ENCODE data around the gene CCAR1.
"Not testable (repeated sequence)": the region's sequence is repeated elsewhere in the genome, so short reads cannot be mapped to it uniquely, and the experiment has no call there.

Gene CCAR1

DNA sequence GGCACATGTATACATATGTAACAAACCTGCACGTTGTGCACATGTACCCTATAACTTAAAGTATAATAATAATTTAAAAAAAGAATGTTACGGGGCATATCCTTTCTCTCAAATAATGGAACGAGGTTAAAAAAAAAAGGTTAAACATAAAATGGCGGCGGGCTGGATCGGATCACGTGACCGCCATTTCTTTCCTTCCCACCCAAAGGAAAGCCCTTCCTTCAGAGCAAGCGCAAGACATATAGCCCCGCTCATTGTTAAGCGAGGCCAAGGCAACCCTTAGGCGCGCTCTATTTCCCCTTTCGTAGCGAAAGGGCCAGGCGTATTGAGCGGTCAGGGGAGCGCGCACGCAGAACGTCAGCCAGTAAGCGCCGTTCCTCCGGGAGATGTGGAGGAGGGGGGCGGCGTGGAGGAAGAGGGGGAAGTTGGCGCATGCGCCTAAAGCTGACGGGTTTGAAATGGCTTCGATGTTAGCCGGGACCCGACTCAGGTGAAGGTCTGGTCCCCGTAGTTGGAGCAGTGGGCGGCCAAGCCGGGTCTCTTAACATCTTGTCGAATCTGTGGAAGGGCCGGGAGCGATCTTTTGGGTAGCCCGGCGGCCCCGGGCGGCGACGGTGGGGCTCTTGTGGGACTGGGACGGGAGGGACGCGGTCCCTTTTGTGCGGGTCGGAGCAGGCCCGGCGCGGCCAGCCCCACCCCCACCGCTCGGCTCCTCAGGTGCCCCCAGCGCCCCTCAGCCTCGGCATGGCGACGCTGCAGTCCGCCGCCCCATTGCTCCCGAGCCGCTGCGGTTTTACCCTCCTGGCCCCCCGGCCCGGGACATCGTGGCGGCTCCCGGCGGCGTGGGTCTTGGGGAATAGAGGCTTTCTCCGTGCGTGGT, at the start of gene CCAR1:
Gene CCAR1, plus strand, starts transcription at position 447 of the 880 bp plus-strand sequence. CDS start 1,266 bp downstream, outside the sequence.
- DNase-seq, result peak; percentile 98

GRCh38 chr10:68684413-68684812, 36.6 kb upstream of the CCAR1 start:
- peak; percentile 50 for DNase-seq

GRCh38 chr10:68696018-68696417, 25.0 kb upstream of the CCAR1 start:
- no peak for DNase-seq

DNA sequence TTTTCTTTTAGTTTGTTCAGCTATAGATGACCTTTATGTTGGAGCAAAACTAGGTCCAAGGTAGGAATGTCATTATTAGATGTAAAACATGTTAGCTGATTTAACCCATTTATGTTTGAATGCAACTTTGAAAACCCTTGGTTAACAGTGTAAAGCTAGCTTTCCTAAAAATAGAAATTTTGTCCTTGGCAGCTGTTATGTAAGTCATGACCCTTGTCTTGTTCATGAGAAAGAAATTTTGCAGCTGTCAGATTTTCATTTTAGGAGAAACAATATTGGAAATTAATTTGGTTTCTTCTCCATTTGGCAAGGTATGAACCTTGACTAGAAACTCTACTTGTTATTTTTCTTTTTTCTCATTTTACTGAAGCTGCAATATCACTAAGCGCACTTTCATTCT, 23.9 kb upstream of the CCAR1 start:
- no peak for DNase-seq

DNA sequence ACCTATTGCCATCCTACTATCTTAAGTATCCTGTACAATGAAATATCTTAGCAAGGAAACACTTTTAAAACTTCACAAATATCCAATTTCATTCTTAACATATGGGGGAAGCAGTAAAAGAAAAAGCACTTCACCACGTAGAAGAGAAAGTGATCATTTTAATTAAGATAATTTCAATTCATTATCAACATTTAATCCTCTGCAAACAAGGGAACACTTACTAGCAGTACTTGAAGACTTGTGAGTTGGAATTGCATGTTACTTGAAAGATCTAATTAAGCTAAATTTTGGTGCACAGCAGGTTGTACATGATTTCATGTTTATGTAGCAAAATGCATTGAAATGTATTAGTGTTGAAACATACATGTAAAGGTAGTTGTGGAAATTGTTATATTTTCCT, 20.8 kb upstream of the CCAR1 start:
- DNase-seq, result no peak

- DNase-seq, result no peak
Measured at GRCh38 chr10:68705548-68705947, 15.5 kb upstream of the CCAR1 start.

GRCh38 chr10:68708987-68709386, 12.1 kb upstream of the CCAR1 start:
- DNase-seq, result not testable (repeated sequence)

GRCh38 chr10:68713065-68713464, 8.0 kb upstream of the CCAR1 start:
- DNase-seq, result not testable (repeated sequence)

DNA sequence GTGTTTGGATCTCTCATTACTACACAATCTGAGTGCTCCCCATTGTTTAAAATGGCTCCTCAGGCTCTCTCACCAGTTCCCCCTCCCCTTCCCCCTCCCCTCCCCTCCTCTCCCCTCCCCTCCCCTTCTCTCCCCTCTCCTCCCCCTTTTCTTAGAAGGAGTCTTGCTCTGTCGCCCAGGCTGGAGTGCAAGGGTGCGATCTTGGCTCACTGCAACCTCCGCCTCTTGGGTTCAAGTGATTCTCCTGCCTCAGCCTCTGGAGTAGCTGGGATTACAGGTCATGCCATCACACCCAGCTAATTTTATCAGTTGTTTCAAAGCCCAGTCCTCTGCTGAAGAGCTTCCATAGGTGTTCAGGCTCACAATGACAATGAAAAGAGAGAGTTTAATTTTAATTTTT, 3.6 kb upstream of the CCAR1 start:
- no peak for DNase-seq

DNA sequence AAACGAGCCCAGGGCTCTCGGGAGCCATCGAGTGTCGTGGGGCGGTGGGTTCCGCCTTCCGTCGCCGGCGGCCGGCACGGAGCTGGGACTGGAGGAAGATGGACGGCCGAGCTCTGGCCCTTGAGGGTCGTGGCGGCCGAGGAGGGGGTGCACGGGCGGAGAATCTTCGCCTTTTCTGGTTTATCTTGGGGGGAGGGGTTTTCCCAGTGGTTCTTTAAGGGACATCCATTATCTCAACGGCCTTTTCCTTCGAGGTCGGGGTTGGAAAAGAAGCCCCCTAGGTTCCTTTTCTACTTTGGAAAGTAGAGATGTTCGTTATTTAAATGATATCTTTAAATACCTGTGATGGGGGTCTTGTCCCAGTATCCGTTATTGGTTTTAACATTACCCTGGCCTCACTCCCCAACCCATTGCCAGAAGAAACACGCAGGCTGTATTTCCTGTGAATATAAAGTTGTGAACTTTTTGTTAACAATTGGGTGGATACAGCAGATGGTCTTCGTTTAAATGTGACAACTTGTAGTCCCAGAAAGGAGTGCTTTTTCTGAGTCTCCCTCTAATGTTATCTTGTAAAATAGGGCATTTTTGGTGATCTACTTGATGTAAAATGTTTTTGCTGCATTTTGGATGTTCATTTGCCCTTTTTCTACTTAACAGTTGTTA, 765 bp downstream of the CCAR1 start:
- DNase-seq, result peak; percentile 6

- no peak for DNase-seq
Measured at GRCh38 chr10:68725016-68725415, 4.0 kb downstream of the CCAR1 start.

DNA sequence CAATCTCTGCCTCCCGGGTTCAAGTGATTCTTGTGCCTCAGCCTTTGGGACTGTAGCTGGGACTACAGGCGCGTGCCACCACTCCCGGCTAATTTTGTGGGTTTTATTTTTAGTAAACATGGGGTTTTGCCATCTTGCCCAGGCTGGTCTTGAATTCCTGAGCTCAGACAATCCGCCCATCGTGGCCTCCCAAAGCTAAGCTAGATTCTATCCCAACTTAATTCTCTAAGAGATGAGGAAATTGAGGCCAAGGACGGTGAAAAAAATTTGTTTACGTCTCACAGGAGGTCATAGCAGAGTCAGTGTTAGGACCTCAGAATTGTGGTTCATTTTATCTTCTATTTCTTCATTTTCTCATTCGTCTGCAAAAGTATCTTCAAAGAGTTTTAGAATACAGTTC, 6.1 kb downstream of the CCAR1 start:
- DNase-seq, result no peak

DNA sequence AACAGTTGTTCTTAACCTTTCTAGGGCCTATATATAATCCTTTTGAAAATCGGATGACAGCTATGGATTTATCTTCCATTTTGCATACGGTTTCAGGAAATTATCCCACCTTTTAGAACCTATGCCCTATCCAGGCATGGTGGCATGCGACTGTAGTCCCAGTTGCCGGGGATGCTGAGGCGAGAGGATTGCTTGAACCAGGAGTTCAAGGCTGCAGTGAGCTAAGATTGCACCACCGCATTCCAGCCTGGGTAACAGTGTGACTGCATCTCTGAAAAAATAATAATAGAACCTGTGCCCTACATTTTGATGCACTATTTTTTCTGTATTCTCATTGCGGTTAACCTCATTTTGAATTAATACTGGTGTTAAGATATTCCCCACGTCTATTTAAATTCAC, 11.6 kb downstream of the CCAR1 start:
- no peak for DNase-seq

DNA sequence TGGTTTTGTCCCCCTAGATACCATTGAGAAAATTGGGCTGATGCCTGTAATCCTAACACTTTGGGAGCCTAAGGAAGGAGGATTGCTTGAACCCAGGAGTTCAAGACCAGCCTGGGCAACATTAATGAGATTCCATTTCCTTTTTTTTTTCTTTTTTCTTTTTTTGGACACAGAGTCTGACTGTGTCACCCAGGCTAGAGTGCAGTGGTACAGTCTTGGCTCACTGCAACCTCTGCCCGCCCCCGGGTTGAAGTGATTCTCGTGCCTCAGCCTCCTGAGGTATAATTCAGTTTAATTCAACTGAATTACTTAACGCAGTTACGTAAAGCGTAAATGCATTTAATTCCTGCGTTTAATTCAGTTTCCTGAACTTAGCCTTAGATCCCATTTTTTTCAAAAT, 13.3 kb downstream of the CCAR1 start:
- no peak for DNase-seq

GRCh38 chr10:68735119-68735518, 14.1 kb downstream of the CCAR1 start:
- DNase-seq, result no peak

- DNase-seq, result not testable (repeated sequence)
Measured at GRCh38 chr10:68735739-68736138, 14.7 kb downstream of the CCAR1 start.

DNA sequence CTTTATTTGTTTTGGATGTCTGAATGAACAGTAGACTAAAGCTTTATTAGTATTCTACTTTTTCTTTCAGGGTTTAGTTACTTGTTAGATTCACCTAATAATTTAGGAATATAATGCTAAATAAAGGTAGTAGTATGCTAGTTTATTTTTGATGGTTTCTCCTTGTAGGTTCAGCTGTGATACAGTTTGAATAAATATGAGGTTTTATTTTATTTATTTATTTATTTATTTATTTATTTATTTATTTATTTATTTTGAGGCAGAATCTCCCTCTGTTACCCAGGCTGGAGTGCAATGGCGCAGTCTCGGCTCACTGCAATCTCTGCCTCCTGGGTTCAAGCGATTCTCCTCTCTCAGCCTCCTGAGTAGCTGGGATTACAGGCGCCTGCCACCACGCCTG, 19.6 kb downstream of the CCAR1 start:
- not testable (repeated sequence) for DNase-seq

DNA sequence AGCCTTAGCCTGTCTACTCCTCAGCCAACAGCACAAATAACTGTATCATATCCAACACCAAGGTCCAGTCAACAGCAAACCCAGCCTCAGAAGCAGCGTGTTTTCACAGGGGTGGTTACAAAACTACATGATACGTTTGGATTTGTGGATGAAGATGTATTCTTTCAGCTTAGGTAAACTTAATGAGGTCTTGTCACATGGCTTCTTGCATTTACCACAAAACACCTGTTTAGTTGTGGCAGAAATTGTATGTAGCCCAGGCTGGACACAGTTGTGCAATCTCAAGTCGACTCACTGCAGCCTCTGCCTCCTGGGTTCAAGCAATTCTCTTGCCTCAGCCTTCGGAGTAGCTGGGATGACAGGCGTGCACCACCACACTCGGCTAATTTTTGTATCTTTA, 21.4 kb downstream of the CCAR1 start:
- no peak for DNase-seq

DNA sequence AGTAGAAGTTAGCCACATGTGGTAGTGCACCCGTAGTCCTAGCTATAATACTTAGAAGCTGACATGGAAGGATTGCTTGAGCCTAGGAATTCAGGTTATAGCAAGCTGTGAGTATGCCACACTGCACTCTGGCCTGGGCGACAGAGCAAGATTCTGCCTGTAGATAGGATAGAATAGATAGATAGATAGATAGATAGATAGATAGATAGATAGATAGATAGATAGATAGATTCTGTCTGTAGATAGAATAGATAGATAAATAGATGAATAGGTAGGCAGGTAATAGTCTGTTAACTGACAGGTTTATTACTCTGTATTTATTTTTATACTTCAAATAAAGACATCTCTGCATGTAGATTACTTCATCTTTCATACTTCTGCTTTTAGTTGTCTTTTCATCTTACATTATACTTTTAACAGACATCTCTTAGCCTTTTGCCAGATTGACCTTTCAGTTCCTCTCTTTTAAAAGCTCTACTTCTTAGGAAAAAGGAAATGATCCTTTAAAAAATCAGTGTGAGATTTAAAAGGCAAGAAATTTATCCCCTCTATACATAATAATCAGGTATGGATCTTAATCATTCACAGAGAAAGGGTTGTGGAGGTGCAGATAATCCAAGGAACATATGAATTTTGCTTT, 31.8 kb downstream of the CCAR1 start:
- DNase-seq, result no peak

- DNase-seq, result no peak
Measured at GRCh38 chr10:68756246-68756645, 35.2 kb downstream of the CCAR1 start.

DNA sequence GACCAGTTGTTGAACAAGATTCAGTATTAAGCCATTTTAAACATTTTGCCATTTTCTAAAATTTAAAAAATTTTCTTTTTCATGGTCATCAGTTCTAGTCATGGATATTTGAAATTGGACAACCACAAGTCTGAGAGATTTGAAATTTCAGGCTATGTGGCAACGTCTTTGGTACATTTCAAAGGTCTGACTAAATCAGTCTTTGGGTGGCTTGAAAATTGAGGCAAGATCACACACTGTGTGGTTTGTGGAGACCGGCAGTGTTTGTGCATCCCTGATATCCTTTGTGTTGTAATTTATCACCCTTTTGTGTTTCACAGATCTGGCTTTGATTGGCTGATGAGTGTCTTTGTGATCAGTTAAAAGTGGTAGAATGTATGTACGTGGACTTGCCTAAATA, 35.7 kb downstream of the CCAR1 start:
- DNase-seq, result no peak

DNA sequence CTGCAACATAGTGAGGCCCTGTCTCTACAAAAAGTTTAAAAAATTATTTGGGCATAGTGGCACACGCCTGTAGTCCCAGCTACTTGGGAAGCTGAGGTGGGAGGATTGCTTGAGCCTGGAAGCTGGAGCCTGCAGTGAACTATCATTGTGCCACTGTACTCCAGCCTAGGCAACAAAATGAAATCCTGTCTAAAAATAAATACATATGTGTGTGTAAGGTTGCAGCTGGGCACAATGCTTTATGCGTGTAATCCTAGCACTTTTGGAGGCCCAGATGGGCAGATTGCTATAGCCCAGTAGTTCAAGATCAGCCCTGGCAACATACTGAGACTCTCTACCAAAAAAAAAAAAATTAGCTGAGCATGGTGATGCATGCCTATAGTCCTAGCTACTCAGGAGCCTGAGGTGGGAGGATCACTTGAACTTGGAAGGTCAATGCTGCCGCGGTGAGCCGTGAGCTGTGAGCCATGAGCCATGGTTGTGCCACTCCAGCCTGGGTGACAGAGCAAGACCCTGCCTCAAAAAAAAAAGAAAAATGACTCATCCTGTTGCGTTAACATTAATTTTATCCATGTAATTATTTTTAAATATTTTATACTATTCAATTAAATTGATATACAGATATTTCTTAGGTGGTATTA, 38.3 kb downstream of the CCAR1 start:
- DNase-seq, result no peak

DNA sequence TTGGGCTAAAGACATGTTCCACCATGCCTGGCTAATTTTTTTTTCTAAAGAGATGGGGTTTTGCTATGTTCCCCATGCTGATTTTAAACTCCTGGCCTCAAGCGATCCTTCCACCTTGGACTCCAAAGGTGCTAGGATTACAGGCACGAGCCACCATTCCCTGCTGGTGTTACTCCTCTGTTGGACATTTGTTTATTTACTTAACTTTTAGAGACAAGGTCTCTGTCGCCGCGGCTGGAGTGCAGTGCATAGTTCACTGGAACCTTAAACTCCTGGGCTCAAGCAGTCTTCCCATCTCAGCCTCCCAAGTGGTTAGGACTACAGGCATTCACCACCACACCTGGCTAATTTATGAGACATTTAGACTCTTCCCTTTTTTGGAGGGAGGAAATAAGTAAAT, 38.9 kb downstream of the CCAR1 start:
- DNase-seq, result no peak
